Stimulated activated CD8-positive, alpha-beta memory T cell treated with anti-CD3 and anti-CD28 coated beads, Interleukin-15, amount 100 ng/mL, for 4 hours (primary cell): ENCODE measurements around the gene THAP11.

Experiments
- DNase-seq, 2 donors: peaks; one replicate each; pipeline ENCODE4 v3.0.0-alpha.2; 2020; ENCODE audit warnings: low read depth in 2 of 2

THAP11 gene

DNA sequence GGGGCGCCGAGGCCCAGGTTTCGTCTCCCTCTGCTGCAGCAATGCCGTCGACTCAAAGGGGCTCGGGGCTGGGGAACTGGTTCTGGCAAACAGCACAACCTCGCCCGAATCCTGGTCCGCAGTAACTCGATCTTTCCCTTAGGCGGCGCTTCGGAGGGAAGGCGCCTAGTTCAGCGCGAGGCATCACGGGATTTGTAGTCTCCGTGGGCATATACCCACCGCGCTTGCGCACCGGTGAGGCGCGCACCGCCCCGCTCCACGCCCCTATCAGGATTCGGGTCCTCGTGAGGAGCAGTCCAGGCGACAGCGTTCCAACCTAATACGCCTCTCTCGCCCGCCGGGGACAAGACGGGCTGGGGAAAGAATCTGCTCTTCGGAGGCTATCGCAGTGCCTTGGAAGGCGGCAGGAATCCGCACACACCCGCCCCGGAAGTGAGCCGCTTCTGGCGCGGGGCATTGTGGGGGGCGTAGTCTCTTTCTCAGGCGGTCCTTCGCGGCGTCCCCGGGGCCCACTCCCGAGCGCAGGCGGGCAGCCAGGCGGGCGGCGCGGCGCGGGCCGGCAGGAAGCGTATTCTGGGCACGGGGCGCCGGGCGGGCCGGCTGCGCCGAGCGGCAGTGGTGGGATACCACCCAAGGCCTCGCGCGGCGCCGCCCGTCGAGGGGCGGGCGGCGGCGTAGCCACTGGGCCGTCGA lies at the start of gene THAP11:
TSS of gene THAP11 (plus strand) at position 505 of the 693 bp plus-strand sequence. CDS start 235 bp downstream, outside the sequence.
- DNase-seq = peak; percentile 85 to 89

DNA sequence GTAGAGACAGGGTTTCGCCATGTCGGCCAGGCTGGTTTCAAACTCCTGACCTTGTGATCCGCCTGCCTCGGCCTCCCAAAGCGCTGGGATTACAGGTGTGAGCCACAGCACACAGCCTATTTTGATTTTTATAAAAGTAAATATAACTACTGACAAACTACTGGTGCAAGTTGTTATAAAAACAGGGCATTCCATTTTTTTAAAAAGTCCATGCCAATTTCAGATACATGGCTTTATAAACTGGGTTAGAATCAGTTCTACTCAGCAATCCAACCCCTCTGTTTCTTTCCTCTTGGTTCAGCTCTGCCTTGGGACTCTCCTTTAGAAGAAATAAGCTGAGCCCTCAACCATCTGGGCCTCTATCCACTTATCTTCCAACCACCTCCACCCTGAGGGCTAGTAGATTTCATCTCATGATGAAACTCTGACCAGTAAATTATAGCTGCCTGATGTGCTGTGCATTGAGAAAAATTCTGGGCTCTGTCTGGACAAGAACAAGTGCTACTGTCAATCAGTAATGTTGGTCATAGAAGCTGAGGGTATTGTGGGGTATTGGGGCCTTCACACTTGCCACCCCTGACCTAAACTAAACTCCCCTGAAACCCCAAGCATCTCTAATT lies 45.9 kb upstream of the THAP11 start:
- DNase-seq = no peak

DNA sequence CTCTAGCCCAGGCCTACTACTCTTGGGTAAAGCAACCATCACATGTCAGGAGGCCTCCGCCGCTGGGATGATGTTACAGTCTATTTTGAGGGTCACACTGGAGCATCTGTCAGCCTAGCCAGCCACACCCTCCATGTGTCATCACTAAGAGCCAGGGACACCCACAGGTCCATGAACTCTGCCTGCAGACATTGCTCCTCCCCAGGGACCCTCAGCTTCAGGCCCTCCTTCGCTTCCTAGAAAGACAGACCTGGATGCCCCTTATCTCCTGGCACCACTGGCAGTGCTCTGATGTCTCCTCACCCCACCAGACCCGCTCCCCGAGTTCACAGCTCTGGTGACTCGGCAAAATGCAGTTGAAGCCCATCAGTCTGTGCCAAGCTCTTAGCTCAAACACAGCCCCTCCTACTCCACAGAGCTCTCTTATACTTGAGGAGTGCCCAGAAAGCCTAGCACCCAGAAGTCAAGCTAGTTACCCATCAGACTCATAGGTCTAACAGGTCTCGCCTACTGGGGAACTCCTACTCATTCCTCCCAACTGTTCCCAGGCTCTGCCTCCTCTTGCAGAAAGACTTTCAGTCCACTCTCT lies 41.7 kb upstream of the THAP11 start:
- no peak for DNase-seq

DNA sequence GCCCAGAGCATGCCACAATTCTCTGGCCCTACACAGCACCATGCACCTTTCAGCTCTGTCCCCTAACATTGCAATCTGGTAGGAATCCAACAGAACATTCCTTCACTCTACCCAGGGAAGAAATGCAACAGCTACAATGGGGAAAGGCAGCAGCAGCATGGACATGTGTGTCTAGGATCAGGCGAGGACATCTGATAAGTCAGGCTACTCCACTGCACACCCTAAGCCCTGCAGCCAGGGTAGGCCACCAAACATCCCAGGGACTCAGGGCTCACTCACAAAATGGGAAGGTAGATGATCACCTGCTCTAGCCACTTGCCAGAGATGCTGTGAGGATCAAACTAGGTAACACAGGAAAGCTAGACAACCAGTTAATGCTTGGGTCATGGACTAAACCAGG lies 40.9 kb upstream of the THAP11 start:
- DNase-seq = no peak

GRCh38 chr16:67801883-67802282 lies 40.2 kb upstream of the THAP11 start:
- no peak for DNase-seq

- no peak for DNase-seq
Observed at GRCh38 chr16:67803894-67804293, 38.2 kb upstream of the THAP11 start.

DNA sequence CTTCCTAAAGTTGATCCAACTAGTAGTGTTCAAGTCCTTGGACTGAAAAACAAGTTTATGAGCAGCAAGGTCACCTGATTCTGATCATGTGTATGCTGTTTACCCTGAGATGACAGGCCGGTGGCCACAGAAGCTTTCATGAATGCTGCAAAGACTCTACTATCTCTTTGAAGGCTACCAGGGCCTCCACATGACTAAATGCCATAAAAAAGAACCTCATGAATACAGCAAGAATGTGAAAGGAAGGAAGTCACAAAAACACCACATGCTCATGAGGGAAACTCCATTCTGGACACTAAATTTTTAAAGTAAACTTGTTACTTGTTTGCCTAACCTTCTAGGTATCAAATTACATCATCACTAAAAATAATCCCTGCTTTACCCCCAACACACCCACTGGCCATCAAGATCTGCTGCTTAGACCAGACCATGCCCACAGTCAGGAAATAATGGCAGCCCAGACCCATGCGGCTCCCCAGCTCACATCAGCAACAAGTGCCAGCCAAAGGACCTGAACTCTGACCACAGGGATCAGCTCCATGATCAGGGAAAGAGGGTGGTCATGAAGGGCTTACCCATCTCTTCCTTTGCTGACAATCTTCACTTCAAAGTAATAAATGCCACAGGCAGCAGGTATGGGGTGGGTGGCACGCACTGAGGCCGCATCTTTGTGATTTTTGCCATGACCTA lies 37.1 kb upstream of the THAP11 start:
- DNase-seq = no peak

GRCh38 chr16:67805718-67806427 lies 36.2 kb upstream of the THAP11 start:
- DNase-seq = no peak

DNA sequence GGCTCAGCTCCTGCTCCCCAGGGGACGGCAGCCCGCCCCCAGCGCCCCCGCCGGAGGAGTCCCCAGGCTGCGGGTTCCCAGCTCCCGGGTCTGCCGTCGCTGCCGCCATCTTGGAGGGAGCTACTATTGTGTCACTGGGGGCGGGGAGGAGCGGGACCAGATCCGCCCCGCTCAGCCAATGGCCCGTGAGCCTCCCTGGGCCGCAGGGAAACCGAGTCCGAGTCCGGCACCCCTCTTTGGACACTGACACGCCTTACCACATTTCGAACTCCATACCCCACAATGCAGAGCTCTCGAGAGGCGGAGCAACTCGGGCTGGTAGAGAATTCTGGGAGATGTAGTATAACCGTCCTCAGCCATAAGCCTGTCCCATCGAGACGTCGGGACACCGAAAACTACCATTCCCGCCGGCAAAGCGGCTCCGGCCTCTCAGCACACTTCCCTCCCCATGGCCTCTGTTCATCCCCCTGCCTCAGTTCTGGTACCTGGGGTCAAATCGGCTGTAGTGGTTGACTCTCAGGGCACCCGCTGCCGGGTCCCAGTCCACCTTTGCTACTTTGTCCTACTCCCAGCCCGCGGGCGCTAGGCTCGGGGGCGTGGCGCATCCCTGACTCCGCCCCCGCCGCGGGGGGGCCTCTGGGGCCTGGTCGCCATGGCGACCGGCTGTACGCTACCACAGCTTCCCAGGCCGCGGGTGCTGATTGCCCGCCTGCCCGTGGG lies 35.5 kb upstream of the THAP11 start, which contains the start of the genes RANBP10 and TSNAXIP1:
TSS of gene RANBP10 (minus strand) at position 133 of the 720 bp plus-strand sequence. CDS start at position 109, 24 bp downstream.
TSS of gene TSNAXIP1 (plus strand) at position 462 of the 720 bp plus-strand sequence. CDS start 261 bp downstream, outside the sequence.
- DNase-seq = peak; percentile 90 to 95

GRCh38 chr16:67807148-67807682 lies 34.9 kb upstream of the THAP11 start:
- DNase-seq = no peak

GRCh38 chr16:67811899-67812298 lies 30.2 kb upstream of the THAP11 start:
- no peak for DNase-seq

DNA sequence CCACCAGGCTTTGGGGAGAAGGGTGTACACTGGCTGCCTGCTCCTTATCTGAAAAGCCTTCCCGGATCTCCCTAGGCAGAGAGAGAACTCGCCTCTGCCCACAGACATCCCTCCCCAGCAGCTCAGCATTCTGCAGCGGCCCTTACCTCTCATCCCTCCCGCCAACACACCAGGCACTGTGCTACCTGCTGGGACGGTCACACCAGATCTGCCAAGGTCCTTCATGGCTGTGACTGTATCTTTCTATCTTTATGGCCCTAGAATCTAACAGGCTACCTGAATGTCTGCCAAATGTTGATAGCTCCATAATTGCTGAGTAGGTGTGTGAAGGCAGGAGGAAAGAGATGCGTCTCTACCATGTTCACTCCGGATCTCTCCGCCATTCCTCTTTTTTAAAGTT lies 27.6 kb upstream of the THAP11 start:
- DNase-seq = no peak

GRCh38 chr16:67820608-67821259 lies 21.4 kb upstream of the THAP11 start:
- no peak for DNase-seq

GRCh38 chr16:67822511-67822910 lies 19.6 kb upstream of the THAP11 start:
- DNase-seq = no peak

GRCh38 chr16:67825119-67825518 lies 17.0 kb upstream of the THAP11 start:
- DNase-seq = no peak

- DNase-seq = no peak
Observed at GRCh38 chr16:67825906-67826305, 16.2 kb upstream of the THAP11 start.

GRCh38 chr16:67828651-67829050 lies 13.5 kb upstream of the THAP11 start:
- DNase-seq = no peak

DNA sequence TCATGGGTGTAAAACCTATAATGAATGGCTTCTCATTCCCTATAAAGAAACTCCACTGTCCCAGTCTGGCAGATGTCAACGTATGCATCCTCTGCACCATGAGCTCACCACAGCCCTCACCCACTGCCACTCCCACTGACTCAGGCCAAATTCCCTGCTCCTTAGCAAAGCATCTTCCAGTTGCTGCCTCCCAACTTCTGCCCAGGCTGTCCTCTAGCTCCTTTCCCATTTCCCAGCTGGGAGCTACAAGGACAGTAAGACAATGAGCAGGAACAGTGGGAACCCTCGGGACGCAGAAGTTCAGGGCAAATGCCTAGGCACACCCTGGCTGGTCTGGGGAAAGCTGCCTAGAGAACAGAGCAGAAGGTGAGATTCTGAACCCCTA lies 9.1 kb upstream of the THAP11 start:
- DNase-seq = no peak

GRCh38 chr16:67833415-67834241 lies 8.5 kb upstream of the THAP11 start:
- DNase-seq = peak; percentile 78 to 81
